Activated CD8-positive, alpha-beta memory T cell treated with anti-CD3 and anti-CD28 coated beads for 4 hours (primary cell): ENCODE data around the gene TRIM9.
"Not testable (repeated sequence)": the region's sequence is repeated elsewhere in the genome, so short reads cannot be mapped to it uniquely, and the experiment has no call there.

Source experiments
- DNase-seq, 2 donors: peaks; one replicate each; pipeline ENCODE4 v3.0.0-alpha.2; 2020; ENCODE audit warnings: low read depth in 2 of 2

The TRIM9 gene

DNA sequence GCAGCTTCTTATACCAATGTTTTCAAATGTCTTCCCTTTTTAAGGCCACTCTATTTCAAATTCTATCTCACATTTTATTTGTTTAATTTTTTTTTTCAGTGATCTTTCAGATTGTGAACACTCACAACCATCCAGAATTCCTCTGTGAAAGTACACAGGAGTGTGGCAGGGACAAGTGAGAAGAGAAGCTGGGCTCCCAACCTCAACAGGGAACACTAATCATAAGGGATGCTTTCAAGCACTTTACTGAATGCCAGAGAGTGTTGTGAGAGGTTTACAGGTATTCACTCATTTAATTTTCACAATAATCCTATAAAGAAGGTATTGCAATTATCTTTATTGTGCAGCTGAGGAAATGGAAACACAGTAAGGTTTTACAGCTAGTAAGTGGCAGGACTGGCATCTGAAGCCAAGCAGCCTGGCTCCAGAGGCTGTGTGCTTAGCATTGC is 90.5 kb downstream of the TRIM9 start:
- DNase-seq: no peak

- no peak for DNase-seq
These were observed 92.4 kb downstream of the TRIM9 start for GRCh38 chr14:51002406-51002999.

- DNase-seq: no peak
These were observed 94.3 kb downstream of the TRIM9 start for GRCh38 chr14:51000566-51000965.

GRCh38 chr14:50999726-51000125 is 95.2 kb downstream of the TRIM9 start:
- no peak for DNase-seq

DNA sequence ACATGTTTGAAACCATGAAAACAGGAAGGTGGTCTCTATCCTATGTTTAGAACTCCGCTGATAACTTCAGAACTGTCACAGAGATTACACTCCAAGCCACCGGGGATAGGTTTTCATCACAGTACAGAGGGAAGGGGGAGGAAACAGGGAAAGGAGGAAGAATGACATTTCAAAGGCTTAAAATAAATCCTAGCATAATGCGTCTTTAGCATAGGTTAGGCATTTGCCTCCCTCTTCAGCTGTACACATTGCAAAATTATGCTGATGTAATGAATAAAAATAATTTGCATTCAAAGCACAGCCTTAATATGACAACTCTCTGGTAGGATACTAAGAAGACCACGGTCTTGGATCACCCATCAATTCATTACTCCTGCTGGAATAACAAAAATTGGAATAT is 96.3 kb downstream of the TRIM9 start:
- no peak for DNase-seq

DNA sequence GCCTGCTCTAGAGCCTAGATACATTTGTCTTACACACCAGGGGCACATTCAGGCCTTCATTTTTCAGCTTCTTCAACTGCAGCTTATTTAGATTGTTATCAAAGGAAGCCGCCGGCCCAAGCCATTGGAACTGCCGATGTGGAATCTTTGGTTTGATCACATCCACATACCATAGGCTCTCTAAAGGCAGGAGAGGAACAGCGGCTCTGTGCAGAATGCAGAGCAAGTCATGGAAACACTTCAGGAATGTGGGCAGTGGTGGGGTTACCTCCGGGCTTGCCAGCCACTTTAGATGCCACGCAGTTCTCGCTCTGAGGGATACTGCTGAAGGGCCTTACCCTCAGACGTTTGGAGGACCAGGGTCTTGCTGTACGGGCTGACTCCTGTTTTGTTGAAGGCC is 97.2 kb downstream of the TRIM9 start:
- no peak for DNase-seq

DNA sequence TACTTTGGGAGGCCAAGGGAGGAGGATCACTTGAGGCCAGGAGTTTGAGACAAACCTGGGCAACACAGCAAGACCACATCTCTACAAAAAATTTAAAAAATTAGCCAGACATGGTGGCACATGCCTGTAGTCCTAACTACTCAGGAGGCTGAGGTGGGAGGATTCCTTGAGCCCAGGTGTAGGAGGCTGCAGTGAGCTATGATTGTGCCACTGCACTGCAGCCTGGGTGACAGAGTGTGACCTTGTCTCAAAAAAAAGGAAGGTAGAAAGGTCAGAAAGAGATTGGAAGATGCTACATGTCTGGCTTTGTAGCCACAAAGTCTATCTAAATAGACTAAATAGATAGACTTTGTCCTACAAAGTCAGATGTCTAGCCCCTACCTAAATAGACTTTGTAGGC is 100.7 kb downstream of the TRIM9 start:
- DNase-seq: not testable (repeated sequence)

DNA sequence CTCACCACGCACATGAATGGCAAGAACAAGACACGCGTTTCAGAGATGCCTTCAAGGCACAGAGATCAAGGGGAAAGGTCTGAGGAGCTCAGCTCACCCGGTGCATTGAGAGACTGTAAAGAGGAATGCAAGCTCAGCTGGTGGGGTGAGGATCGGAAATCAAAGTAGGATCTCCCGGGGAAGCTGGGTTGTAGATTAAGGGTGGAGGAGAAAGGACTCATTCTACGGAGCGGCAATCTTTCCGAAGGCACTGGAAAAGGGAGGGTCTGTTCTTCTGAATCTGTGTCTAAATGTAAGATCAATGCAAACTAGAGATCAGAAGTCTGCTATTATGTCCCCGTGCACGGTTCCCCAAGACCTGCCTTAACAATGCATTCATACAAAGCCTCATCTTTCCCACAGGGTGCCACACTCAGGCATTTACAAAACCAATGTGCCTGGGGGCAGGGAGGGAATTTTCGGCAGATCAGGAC is 109.0 kb downstream of the TRIM9 start:
- no peak for DNase-seq

DNA sequence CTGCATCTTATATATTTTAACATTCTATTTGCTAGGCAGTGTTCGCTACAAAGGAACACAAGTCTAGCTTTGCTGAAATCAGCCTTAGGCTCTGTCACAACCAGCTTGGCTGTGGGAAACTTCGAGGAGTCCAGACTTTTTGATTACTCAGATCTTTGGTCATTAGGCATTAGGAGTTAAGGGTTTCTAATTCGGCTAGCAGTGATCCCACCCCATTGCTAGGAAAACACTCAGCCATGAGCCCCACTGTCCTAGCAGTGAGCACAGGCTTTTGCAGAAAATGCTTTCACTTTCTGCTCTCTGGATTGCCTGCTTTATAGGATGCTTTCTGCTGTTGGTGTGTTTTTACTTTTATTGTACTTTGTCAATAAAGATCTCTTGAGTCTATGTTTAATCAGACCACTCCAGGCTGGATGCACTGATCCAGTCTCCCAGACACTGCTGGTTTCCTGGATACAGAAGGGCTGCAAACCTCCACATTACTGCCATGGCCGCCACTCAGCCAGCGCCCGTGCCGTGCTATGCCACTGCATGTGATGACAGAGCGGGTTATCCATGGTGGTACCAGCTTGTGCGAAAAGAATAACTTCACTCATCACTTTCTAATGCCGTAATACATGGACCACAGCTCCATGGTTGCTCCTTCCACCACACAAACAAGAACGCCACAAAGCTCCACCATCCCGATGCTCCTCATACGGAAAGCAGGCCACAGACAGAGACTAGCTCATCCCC is 109.6 kb downstream of the TRIM9 start:
- DNase-seq: no peak

GRCh38 chr14:50984036-50984710 is 110.7 kb downstream of the TRIM9 start:
- DNase-seq: no peak

- no peak for DNase-seq
These were observed 114.7 kb downstream of the TRIM9 start for GRCh38 chr14:50979941-50980850.

GRCh38 chr14:50978888-50979287 is 116.0 kb downstream of the TRIM9 start:
- no peak for DNase-seq

- no peak for DNase-seq
These were observed 116.4 kb downstream of the TRIM9 start for GRCh38 chr14:50978529-50978871.

DNA sequence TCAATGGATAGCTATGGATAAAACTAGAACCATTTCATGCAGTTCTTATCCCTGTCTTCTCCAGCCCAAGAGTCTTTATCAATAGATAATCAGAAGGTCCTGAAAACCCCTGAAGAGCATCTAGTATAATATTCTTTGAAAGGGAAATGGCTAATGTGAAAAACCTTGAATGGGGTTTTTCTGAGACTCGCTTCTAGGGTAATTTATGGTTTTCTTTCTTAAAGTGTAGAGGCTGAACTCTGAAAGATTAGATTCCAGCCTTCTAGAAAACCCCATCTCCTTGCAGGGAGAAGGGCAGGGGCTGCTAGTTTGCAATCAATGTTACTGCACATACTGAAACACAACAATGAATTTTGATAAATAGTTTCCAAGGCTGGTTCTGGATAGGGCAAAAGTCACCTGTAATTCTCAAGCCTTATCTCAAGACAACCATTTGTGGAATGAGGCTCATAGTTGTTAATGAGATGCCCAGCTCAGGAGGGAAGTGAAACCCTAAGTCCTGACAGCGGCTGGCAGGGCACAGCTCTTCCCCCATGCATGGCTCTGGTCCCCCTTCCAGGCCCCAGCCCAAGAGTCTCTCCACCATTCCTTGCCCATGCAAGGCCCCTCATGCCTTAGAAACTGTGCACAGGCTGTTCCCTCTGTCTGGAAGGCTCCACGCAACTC is 116.9 kb downstream of the TRIM9 start:
- DNase-seq: no peak

- no peak for DNase-seq
These were observed 120.8 kb downstream of the TRIM9 start for GRCh38 chr14:50974118-50974517.

DNA sequence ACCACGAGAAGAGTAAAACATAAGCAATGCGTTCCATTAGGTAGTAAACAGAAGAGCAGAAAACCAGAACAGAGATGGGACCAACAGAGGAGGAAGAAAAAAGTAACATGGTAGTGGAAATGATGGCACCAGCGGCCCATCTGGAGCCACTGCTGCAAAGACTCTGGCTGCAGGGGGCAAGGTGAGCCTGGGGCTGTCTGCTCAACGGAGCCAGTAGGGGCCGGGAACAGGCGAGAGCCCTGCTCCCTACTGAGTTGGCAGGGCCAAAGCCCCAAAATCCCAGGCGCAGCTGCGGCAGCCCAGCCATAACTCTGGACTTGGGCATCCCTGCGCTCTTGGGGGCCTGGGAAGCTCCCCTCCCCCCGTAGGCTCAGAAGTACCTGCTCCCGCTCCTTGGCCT is 122.2 kb downstream of the TRIM9 start:
- no peak for DNase-seq

- no peak for DNase-seq
These were observed 123.8 kb downstream of the TRIM9 start for GRCh38 chr14:50970886-50971781.

DNA sequence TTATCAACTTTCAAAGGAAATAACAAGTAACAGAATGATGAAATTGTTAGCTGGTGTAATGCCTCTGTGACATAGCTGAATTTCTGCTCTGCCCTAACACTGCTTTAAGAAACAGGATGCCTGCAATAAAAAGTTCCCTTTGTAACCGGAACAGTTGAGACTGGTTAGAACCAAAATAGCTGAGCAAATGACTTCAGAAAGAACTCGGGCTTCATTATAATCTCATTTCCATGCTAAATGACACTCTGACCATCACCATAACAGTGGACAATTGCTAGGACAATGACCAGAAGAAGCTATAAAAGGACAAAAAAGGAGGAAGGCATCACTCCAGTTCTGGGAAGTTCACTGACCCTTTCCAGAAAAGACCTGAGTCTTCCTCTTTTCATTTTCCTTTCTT is 127.1 kb downstream of the TRIM9 start:
- DNase-seq: no peak

DNA sequence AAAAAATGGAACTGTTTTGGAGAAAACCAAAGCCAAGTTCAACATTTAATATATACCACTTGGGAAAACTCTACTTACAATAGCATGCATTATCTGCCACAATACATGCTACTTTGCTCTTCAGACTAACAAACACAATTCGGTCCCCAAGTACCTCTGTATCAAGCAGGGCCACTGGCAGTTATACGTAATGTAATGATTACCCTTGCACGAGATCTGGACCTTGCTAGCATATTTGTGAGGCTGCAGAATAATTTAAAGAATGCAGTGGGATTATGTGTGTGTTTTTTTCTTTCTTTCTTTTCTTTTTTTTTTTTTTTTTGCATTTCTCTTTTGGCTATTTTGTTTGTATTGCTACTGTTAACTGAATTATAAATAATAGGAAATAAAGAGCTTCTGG is 127.8 kb downstream of the TRIM9 start:
- DNase-seq: no peak

DNA sequence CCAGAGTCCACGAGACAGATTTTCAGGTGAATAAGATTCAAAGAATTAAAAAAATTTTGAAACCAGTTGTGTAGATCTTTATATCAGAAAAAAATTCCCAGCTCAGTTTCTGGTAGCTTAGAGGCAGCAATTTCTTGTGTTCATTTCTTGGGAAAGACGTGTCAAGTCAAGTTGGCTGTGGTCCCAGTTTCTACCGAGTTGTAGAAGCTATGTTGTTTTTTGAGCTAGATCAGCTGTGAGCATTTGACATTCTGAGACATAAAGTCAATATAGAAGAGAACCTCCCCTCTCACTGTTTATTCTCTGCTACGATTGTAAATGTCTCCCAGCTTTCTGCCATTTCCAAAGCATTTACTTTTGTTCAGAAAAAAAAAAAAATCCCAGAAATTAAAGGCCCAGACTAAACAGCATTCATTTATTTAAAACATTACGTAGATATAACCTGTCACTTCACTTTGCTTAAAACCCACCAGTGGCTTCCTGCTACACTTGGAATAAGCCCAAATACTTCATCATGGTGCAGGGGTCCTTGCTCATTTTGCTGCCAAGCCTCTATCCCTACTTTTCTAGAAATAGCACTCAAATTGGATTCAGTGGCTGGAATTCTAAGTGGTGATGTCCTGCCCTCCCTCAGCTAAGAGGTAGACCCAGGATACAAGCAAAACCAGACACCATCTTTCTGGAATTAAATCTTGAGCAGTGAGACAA is 130.1 kb downstream of the TRIM9 start:
- DNase-seq: no peak
